ENCODE data around the gene REPS2. TPM values are rescaled to one million over a fixed set of nuclear protein-coding genes. Genes with fewer than 3 reads are reported as not detected.

The REPS2 gene
- total RNA-seq, 1 donor from 2014 or later, result 1.2 TPM

DNA sequence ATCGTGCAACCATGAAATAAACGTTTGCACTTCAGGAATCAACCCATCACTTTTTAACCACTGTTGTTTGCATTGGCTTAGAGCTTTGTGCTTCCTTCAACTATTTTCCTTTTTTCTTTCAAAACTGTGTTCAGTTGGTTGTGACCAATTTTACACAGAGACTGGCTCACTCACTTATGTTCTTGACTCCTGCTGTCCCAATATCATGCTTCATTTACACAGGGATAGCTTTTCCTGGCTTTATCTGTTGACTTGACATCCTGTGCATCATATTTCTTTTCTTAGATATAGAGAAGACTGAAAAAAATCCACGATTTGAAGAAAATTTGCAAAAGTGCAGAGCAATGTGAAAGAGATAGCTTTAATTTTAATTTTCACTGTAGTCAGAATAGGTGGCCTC, 38.8 kb downstream of the REPS2 start:
- H2AFZ ChIP-seq (ENCODE audit: low read depth, low read length), result no peak overlapping the region
- no peak overlapping the region for H3K27ac Mint-ChIP-seq (ENCODE audit: unreplicated experiment)

GRCh38 chrX:16986169-16986568, 39.7 kb downstream of the REPS2 start:
- H4K20me1 ChIP-seq (ENCODE audit: insufficient read depth, low read length), result no peaks in the 10 kb centered on the region
- no peak overlapping the region for H2AFZ ChIP-seq (ENCODE audit: low read depth, low read length)
- H3K79me2 ChIP-seq (ENCODE audit: insufficient read depth, low read length), result no peaks in the 10 kb centered on the region
- H3K36me3 ChIP-seq (ENCODE audit: insufficient read depth, low read length), result no peaks in the 10 kb centered on the region
- Mint-ChIP-seq H3K36me3 (ENCODE audit: low read depth, unreplicated experiment) (no peaks in the 10 kb centered on the region), H3K4me1 (ENCODE audit: low read depth, unreplicated experiment) (no peaks in the 10 kb centered on the region), H3K27ac (ENCODE audit: unreplicated experiment) (no peak overlapping the region), H3K4me3 (ENCODE audit: unreplicated experiment) (no peak overlapping the region), H3K27me3 (ENCODE audit: low read depth, unreplicated experiment) (no peaks in the 10 kb centered on the region), H3K9me3 (ENCODE audit: unreplicated experiment) (no peaks in the 10 kb centered on the region)
- no peak overlapping the region for H3K4me3 ChIP-seq (ENCODE audit: insufficient read depth, low read depth, low read length)
- no peaks in the 10 kb centered on the region for H3K4me1 ChIP-seq (ENCODE audit: insufficient read depth, low read length)
- H3K27me3 ChIP-seq (ENCODE audit: insufficient read depth, low read length), result no peaks in the 10 kb centered on the region
- DNase-seq (ENCODE audit: low read depth), result no peak
- peak; percentile 67 for FAIRE-seq
- no peak overlapping the region for H3K9ac ChIP-seq (ENCODE audit: low read length)
- TF ChIP-seq, protein P1, sequence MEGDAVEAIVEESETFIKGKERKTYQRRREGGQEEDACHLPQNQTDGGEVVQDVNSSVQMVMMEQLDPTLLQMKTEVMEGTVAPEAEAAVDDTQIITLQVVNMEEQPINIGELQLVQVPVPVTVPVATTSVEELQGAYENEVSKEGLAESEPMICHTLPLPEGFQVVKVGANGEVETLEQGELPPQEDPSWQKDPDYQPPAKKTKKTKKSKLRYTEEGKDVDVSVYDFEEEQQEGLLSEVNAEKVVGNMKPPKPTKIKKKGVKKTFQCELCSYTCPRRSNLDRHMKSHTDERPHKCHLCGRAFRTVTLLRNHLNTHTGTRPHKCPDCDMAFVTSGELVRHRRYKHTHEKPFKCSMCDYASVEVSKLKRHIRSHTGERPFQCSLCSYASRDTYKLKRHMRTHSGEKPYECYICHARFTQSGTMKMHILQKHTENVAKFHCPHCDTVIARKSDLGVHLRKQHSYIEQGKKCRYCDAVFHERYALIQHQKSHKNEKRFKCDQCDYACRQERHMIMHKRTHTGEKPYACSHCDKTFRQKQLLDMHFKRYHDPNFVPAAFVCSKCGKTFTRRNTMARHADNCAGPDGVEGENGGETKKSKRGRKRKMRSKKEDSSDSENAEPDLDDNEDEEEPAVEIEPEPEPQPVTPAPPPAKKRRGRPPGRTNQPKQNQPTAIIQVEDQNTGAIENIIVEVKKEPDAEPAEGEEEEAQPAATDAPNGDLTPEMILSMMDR (IDR thresholded peaks at IDR 0.05; ENCODE audit: insufficient read depth, low read depth, low read length), result no peak
- TF ChIP-seq EZH2 (IDR thresholded peaks at IDR 0.05; ENCODE audit: insufficient read depth, low read length), result no peak
- no peaks in the 10 kb centered on the region for H3K9me3 ChIP-seq (ENCODE audit: insufficient read depth, low read depth, low read length)
- H3K27ac ChIP-seq (ENCODE audit: low read depth, low read length), result no peak overlapping the region
- no peak overlapping the region for H3K4me2 ChIP-seq (ENCODE audit: low read length)

More for the DNA sequence above, 38.8 kb downstream of the REPS2 start:
- Histone ChIP-seq H3K79me2 (ENCODE audit: insufficient read depth, low read length) (no peaks in the 10 kb centered on the region), H3K27ac (ENCODE audit: low read depth, low read length) (no peak overlapping the region), H4K20me1 (ENCODE audit: insufficient read depth, low read length) (no peaks in the 10 kb centered on the region), H3K9me3 (ENCODE audit: insufficient read depth, low read depth, low read length) (no peaks in the 10 kb centered on the region), H3K4me3 (ENCODE audit: insufficient read depth, low read depth, low read length) (no peak overlapping the region), H3K36me3 (ENCODE audit: insufficient read depth, low read length) (no peaks in the 10 kb centered on the region), H3K27me3 (ENCODE audit: insufficient read depth, low read length) (no peaks in the 10 kb centered on the region), H3K4me1 (ENCODE audit: insufficient read depth, low read length) (no peaks in the 10 kb centered on the region), H3K4me2 (ENCODE audit: low read length) (no peak overlapping the region), H3K9ac (ENCODE audit: low read length) (no peak overlapping the region)
- Mint-ChIP-seq H3K4me1 (ENCODE audit: low read depth, unreplicated experiment) (no peaks in the 10 kb centered on the region), H3K36me3 (ENCODE audit: low read depth, unreplicated experiment) (no peaks in the 10 kb centered on the region), H3K4me3 (ENCODE audit: unreplicated experiment) (no peak overlapping the region), H3K9me3 (ENCODE audit: unreplicated experiment) (no peaks in the 10 kb centered on the region), H3K27me3 (ENCODE audit: low read depth, unreplicated experiment) (no peaks in the 10 kb centered on the region)
- FAIRE-seq (peak; percentile 23), DNase-seq (ENCODE audit: low read depth) (no peak)
- TF ChIP-seq EZH2 (IDR thresholded peaks at IDR 0.05; ENCODE audit: insufficient read depth, low read length), result no peak
- TF ChIP-seq, protein P1 (IDR thresholded peaks at IDR 0.05; ENCODE audit: insufficient read depth, low read depth, low read length), result no peak

GRCh38 chrX:16989750-16990149, 43.3 kb downstream of the REPS2 start:
- no peak overlapping the region for H3K4me3 Mint-ChIP-seq (ENCODE audit: unreplicated experiment)
- Histone ChIP-seq H3K9ac (ENCODE audit: low read length) (no peak overlapping the region), H3K4me2 (ENCODE audit: low read length) (no peak overlapping the region), H3K27ac (ENCODE audit: low read depth, low read length) (no peak overlapping the region), H2AFZ (ENCODE audit: low read depth, low read length) (no peak overlapping the region), H3K4me1 (ENCODE audit: insufficient read depth, low read length) (no peaks in the 10 kb centered on the region), H3K36me3 (ENCODE audit: insufficient read depth, low read length) (no peaks in the 10 kb centered on the region), H3K4me3 (ENCODE audit: insufficient read depth, low read depth, low read length) (no peak overlapping the region), H3K9me3 (ENCODE audit: insufficient read depth, low read depth, low read length) (no peaks in the 10 kb centered on the region), H3K79me2 (ENCODE audit: insufficient read depth, low read length) (no peaks in the 10 kb centered on the region), H3K27me3 (ENCODE audit: insufficient read depth, low read length) (no peaks in the 10 kb centered on the region), H4K20me1 (ENCODE audit: insufficient read depth, low read length) (no peaks in the 10 kb centered on the region)
- DNase-seq (ENCODE audit: low read depth) (no peak), FAIRE-seq (peak; percentile 17)
- H3K9me3 Mint-ChIP-seq (ENCODE audit: unreplicated experiment), result no peaks in the 10 kb centered on the region
- no peak overlapping the region for H3K27ac Mint-ChIP-seq (ENCODE audit: unreplicated experiment)
- no peaks in the 10 kb centered on the region for H3K27me3 Mint-ChIP-seq (ENCODE audit: low read depth, unreplicated experiment)
- no peaks in the 10 kb centered on the region for H3K4me1 Mint-ChIP-seq (ENCODE audit: low read depth, unreplicated experiment)
- TF ChIP-seq EZH2 (IDR thresholded peaks at IDR 0.05; ENCODE audit: insufficient read depth, low read length), result no peak
- TF ChIP-seq, protein P1 (IDR thresholded peaks at IDR 0.05; ENCODE audit: insufficient read depth, low read depth, low read length), result no peak
- H3K36me3 Mint-ChIP-seq (ENCODE audit: low read depth, unreplicated experiment), result no peaks in the 10 kb centered on the region

Measured in astrocyte (in vitro differentiated cells and primary cell).